LNCAP (cell line): ENCODE results near the gene CREB3.

Experiments
- TF ChIP-seq, protein P1 (sequence below): fragments of 450-650 bp; IDR thresholded peaks from 2 replicates; pipeline ENCODE4 v1.5.1; 2017; ENCODE audit warnings: mild to moderate bottlenecking

CREB3 gene

DNA sequence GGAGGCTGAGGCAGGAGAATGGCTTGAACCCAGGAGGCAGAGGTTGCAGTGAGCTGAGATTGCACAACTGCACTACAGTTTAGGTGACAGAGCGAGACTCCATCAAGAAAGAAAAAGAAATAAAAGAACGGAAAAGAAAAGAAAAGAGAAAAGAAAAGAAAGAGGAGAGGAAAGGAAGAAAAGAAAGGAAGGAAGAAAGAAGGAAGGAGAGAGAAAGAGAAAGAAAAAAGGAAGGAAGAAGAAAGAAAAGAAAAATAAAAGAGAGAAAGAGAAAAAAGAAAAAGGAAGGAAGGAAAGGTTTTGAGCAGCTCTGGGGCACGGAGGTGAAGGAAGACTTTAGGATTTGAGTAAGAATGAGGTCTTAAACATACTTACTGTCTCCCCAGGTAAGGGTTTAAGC, 18.9 kb upstream of the CREB3 start:
- TF ChIP-seq, protein P1, sequence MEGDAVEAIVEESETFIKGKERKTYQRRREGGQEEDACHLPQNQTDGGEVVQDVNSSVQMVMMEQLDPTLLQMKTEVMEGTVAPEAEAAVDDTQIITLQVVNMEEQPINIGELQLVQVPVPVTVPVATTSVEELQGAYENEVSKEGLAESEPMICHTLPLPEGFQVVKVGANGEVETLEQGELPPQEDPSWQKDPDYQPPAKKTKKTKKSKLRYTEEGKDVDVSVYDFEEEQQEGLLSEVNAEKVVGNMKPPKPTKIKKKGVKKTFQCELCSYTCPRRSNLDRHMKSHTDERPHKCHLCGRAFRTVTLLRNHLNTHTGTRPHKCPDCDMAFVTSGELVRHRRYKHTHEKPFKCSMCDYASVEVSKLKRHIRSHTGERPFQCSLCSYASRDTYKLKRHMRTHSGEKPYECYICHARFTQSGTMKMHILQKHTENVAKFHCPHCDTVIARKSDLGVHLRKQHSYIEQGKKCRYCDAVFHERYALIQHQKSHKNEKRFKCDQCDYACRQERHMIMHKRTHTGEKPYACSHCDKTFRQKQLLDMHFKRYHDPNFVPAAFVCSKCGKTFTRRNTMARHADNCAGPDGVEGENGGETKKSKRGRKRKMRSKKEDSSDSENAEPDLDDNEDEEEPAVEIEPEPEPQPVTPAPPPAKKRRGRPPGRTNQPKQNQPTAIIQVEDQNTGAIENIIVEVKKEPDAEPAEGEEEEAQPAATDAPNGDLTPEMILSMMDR: no peak

DNA sequence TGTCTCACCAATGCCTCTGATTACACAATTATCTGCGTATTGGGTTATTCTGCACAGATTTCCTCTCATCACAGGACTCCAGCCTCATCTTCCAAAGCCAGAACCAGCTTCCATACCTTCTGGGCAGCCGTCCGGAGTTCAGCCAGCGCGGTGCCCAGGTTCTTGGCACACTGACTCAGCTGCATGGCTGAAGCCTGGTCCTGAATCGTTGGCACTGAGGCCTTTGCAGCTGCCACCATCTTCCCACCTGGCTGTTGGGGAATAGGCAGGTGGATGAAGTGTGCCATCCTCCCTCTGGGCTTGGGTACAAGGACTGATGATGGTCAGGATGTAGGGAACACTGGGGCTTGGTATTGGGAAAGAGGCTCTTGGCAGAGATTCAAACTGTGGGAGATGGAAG, 18.3 kb upstream of the CREB3 start:
- TF ChIP-seq, protein P1: no peak

DNA sequence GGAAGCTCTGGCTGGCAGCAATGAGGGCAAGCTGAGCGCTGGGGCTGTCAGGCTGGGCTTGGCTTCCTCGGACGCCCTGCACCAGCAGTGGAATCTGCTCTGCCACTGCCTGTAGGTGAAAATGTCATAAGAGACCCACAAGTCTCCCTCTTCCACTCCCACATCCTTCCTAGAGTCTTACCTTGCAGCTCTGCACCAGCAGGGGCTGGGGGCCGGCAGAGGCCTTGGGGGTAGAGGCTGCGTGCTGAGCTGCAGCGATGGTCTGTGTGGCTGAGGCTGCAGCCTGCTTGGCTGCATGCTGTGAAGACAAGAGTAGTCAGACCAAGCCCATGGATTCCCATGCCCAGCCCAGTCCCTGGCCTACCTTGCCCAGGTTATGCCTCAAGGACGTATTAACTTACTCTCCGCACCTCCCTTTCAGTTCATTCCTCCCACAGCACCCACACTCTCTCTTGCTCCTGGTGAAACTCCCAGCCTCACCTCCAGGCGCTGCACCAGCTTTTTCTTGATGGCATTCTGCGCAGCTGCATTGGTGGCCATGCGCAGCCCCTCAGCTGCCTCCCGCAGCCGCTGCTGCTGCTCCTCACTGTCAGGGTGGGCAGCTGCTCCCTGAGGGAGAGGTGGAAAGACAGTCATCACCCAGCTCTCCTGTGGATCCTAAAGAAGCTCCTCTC, 17.8 kb upstream of the CREB3 start:
- TF ChIP-seq, protein P1: no peak

DNA sequence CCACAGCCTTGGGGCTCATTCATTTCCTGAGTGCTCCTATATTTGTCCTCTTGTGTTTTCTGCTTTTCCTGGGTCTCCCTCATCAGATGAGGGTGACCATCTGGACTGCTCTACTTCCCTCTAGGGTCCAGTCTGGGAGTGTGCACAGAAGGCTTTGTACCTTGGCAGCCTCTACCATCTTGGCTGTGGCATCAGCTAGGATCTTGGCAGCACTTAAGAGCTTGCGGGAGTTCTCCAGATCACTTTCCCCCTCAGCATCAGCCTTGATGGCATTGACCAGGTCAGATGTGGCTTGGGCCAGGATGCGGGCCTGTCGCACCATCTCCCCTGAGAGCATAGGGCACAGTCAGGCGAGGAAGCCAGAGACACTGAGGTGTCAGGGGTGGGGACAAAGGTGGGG, 16.2 kb upstream of the CREB3 start:
- TF ChIP-seq, protein P1: no peak

DNA sequence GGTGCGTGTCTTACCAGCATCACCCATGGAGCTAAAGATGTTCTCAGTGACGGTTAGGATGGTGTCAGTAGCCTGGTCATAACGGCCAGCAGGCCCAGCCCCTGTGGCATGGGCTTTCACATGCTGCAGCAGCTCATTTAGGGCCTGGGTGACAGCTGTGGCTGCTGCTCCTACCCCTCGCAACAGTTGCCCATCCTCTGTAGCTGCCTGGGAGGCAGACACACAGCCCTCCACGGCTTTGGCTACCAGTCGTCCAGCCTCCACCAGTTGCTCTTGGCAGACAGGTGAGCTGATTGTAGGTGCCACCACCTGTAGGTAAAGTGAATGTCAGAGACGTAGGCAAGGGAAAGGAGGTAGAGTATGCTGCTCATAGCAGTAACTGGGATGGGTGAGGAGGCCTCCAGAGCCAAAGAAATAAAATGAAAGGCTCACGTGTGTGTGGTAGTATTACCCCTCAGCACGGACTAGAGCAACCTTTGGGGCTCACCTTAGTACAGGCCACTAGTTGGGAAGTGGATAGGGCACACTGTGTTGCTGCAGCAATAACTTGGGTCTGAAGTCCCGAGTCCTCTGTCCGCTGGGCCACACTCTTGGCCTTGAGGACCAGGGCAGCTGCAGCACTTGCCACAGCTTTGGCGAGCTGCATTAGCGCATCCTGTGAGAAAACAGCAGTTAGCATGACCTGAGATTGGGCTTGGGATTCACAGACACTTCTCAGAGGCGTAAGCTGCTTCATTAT, 15.2 kb upstream of the CREB3 start:
- TF ChIP-seq, protein P1: no peak

DNA sequence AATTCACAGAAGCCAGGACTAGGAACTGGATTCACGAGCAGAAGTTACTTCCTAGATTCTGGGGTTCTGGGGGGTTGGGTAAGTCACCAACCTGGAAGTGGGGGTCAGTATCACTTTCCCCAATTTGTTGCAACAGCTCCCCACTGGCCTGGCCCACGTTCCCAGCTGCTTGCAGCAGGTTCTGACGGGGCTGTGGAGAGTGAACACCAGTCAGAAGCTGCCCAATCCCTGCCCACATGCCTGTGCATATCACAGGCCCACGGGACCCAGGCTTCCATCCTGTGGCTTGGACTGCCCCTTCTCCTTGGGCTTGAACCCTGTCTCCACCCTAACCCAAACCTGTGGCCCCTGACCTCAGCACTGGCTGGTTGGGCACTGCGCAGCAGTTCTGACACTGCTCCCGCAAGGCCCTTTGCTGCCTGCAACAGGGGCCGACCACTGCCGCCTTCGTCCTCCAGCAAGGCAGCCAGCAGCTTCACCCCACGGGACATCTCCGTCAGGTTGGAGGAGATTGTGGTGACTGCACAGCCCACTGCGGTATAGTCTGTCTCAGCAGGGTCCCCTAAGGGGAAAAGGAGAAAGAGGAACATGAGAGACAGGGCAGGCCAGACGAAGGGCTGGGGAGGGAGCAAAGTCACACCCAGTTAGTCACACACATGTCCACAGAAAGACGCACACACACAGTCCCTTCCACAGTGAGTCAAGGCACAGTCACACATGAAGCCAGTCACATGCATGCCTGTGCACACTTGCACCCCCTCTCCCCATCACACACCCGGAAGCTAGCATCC, 13.6 kb upstream of the CREB3 start:
- TF ChIP-seq, protein P1: no peak

DNA sequence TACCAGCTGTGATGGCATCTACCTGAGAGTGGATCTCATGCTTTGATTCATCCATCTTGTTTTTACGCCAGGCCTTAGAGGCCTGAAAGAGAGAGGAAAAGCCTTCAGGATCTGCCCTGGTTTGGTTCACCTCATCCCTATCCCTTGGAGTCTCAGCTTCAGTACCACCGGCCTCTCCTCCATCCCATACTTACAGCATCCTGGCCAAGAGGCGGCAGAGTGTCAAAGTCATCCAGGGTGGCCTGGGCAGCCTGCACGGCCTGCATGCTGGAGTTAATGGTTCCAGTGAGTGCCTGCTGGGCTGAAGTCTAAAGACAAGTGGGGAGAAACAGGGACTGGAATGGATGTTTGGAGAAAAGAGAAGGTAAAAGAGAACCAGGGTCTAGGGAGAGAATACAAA, 12.9 kb upstream of the CREB3 start:
- TF ChIP-seq, protein P1: no peak
